ENCODE data around the gene SERTAD2. TPM values are rescaled to one million over a fixed set of nuclear protein-coding genes. Genes with fewer than 3 reads are reported as not detected.
A peak's percentile ranks its signal among the peaks of the same experiment; 100 is the strongest.

SERTAD2 gene
- total RNA-seq, 4 donors from 2014 or later = 19.5 to 54.0 (median 20.8) TPM

DNA sequence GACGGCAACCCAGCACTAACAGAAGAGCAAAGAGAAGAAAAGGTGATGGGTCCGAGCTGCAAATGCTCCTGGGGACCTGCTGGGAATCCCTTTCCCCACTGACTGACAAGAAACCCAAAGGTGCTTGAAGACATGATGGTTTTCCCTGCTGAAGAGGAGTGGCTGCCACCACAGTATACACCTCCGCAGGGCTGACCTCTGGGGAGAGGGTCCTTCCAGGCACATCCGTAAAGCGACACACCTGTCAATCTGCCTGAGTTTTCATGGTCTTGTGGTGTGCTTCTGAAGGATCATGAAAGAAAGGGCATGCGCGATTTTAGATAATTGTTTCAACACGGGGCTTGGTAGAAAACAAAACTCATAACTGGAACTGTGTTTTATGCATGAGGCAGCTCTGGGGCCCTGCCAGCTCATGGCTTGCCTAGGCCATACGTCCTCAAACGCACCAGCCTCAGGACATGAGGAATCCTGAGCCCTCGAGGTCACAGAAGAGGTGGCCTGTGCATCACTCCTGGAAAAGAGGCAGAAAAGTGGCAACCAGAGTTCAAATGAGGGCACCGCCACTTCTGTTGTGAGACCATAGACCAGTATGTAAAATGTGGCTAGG is 51.8 kb downstream of the SERTAD2 start:
- WGBS, 2 donors = 71 to 72% methylated on average over 8 to 12 of the region's 12 CpGs
- Histone ChIP-seq H3K36me3 (no peaks in the 10 kb centered on the region), H3K27ac (no peak overlapping the region), H3K9me3 (no peaks in the 10 kb centered on the region), H3K4me3 (no peak overlapping the region), H3K27me3 (no peaks in the 10 kb centered on the region), H3K4me1 (peaks cover 11 to 37% (median 19%) of the 10 kb centered on the region in 3 donors)
- no peak for DNase-seq
- intact Hi-C loops (cut with DNase I) = no loop called here
- no peak for TF ChIP-seq POLR2A (IDR thresholded peaks at IDR 0.05)
- TF ChIP-seq, protein P1, sequence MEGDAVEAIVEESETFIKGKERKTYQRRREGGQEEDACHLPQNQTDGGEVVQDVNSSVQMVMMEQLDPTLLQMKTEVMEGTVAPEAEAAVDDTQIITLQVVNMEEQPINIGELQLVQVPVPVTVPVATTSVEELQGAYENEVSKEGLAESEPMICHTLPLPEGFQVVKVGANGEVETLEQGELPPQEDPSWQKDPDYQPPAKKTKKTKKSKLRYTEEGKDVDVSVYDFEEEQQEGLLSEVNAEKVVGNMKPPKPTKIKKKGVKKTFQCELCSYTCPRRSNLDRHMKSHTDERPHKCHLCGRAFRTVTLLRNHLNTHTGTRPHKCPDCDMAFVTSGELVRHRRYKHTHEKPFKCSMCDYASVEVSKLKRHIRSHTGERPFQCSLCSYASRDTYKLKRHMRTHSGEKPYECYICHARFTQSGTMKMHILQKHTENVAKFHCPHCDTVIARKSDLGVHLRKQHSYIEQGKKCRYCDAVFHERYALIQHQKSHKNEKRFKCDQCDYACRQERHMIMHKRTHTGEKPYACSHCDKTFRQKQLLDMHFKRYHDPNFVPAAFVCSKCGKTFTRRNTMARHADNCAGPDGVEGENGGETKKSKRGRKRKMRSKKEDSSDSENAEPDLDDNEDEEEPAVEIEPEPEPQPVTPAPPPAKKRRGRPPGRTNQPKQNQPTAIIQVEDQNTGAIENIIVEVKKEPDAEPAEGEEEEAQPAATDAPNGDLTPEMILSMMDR (IDR thresholded peaks at IDR 0.05) = no peak

DNA sequence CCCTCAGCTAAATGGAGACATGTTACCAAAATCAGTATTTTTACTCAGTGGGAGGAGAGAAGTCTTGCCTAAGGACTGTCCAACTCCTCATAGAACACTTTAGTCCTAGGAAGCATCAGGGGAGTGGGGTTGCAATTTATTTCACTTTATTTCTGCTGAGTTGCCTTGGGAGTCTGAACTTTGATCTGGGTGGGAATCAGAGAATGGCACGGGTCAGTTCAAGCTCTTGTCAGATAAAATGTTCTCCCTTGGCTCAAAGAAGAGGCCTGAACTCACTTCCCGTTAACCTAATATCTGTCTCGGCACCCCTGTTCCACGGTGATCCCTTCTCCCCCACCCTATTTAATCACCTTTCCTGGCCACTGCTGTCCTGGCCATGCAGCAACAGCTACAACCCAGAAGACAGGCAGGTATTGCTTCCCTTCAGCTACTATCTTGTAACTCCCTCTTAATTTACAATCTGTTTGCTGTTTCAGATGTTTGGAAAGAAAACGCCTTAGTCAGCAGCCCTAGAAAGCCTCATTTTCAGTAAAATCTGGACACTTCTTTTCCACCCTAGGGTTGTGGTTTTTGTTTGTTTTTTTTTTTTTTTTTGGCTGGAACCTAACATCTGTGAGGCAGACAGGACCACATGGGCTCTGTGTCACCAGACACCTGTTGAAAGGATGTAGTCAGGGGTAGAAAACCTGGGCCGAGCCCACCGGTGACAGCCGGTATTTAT is 52.5 kb downstream of the SERTAD2 start:
- H3K4me1 ChIP-seq = peaks cover 11 to 33% (median 17%) of the 10 kb centered on the region in 3 donors
- no peaks in the 10 kb centered on the region for H3K27me3 ChIP-seq
- no peak overlapping the region for H3K4me3 ChIP-seq
- H3K9me3 ChIP-seq = no peaks in the 10 kb centered on the region
- DNase-seq = no peak
- WGBS, 2 donors = 77 to 80% methylated on average over 5 to 8 of the region's 8 CpGs
- no peaks in the 10 kb centered on the region for H3K36me3 ChIP-seq
- TF ChIP-seq, protein P1 (IDR thresholded peaks at IDR 0.05) = no peak
- TF ChIP-seq POLR2A (IDR thresholded peaks at IDR 0.05) = no peak
- intact Hi-C loops (cut with DNase I) = no loop called here
- no peak overlapping the region for H3K27ac ChIP-seq

DNA sequence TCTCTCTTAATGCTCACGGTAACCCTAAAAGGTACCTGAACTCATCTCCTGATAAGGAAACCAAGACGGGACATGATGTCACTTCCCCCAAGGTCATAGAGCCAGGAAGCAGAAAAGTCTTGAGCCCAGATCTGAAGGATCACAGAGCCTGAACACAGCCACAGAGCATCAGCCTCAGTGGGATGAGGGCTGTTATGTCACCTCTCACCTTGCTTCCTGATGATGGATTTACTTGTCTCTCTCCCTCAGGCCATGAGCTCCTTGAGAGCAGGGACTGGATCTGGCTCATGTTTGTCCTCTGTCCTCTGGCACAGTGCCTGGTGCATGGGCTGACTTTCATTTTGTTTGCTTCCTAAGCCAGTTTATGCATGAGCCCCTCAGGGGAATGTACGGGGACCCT is 54.2 kb downstream of the SERTAD2 start:
- TF ChIP-seq, protein P1 (IDR thresholded peaks at IDR 0.05) = no peak
- TF ChIP-seq POLR2A (IDR thresholded peaks at IDR 0.05) = no peak
- Histone ChIP-seq H3K27ac (no peak overlapping the region), H3K9me3 (no peaks in the 10 kb centered on the region), H3K27me3 (no peaks in the 10 kb centered on the region), H3K4me3 (no peak overlapping the region), H3K36me3 (no peaks in the 10 kb centered on the region), H3K4me1 (peaks cover under 1 to 33% (median 3%) of the 10 kb centered on the region in 3 donors)
- intact Hi-C loops (cut with DNase I) = no loop called here
- DNase-seq = no peak
- WGBS, 2 donors = 52 to 59% methylated on average over 3 of the region's 3 CpGs

DNA sequence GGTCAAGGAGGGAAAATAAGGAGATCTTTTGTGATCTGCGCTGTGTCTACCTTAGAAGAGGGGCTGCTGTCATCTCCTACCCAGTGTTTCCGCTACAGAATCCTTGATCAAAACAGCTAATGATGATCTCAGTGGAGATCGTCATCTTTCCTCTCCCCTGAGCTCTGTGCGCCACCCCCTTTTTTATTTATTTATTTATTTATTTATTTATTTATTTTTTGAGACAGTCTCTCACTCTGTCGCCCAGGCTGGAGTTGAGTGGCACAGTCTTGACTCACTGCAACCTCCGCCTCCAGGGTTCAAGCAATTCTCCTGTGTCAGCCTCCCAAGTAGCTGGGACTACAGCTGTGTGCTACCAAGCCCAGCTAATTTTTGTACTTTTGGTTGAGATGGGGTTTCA is 55.5 kb downstream of the SERTAD2 start:
- no peak for TF ChIP-seq POLR2A (IDR thresholded peaks at IDR 0.05)
- TF ChIP-seq, protein P1 (IDR thresholded peaks at IDR 0.05) = no peak
- no peak overlapping the region for H3K4me3 ChIP-seq
- H3K27ac ChIP-seq = no peak overlapping the region
- no peaks in the 10 kb centered on the region for H3K27me3 ChIP-seq
- 88 to 93% methylated on average over 6 of the region's 6 CpGs for WGBS, 2 donors
- peaks cover 0 to 7% (median 0%) of the 10 kb centered on the region in 3 donors for H3K36me3 ChIP-seq
- peaks cover 0 to 39% (median 3%) of the 10 kb centered on the region in 3 donors for H3K4me1 ChIP-seq
- no peaks in the 10 kb centered on the region for H3K9me3 ChIP-seq
- intact Hi-C loops (cut with DNase I) = no loop called here
- no peak for DNase-seq

DNA sequence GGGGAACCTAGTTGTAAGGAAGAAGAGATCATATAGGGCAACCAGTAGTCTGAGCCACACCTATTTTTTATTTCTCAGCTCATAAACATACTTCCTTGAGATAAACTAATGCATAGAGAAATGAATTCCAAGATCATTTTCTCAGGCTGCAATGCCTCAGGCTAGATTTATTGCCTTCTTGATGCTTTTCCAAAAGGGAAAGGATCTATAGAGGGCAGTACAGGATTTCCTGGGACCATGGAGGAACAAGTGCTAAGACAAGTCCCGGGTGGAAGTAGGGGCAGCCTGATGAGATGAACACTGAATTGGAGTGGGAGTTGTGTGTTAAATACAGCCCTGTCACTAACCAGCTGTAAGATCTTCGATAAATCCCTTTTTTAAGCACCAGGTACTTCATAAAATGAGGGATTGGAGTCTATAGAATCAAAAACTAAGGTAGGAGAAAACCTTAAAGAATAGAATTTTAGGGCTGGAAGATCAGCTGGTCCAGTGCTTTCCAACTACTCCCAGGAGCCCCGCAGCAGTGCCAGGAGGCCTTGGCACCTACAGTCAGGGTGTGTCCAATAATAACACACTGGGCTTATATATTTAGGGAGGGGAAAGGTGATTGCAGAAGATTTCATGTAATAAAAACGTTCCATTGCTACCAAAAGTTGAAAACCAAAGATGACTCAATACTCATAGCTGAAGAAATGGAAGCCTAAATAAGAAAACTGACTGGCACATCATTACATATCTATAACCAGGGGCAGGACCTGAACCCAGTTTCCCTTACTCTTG is 58.1 kb downstream of the SERTAD2 start:
- Histone ChIP-seq H3K4me1 (peaks cover 0 to 50% (median 3%) of the 10 kb centered on the region in 3 donors), H3K27me3 (no peaks in the 10 kb centered on the region), H3K4me3 (no peak overlapping the region), H3K9me3 (no peaks in the 10 kb centered on the region), H3K27ac (peak overlapping the region in 2 of 4 donors; percentile 45 to 49), H3K36me3 (peaks cover 0 to 31% (median 0%) of the 10 kb centered on the region in 3 donors)
- intact Hi-C loops (cut with DNase I) = no loop called here
- no peak for DNase-seq
- 26 to 36% methylated on average over 4 of the region's 4 CpGs for WGBS, 2 donors
- no peak for TF ChIP-seq POLR2A (IDR thresholded peaks at IDR 0.05)
- TF ChIP-seq, protein P1 (IDR thresholded peaks at IDR 0.05) = peak in 1 of 6 experiments; percentile 12
